ENCODE results near the gene LRGUK.
A peak's percentile ranks its signal among the peaks of the same experiment; 100 is the strongest.

LRGUK gene

DNA sequence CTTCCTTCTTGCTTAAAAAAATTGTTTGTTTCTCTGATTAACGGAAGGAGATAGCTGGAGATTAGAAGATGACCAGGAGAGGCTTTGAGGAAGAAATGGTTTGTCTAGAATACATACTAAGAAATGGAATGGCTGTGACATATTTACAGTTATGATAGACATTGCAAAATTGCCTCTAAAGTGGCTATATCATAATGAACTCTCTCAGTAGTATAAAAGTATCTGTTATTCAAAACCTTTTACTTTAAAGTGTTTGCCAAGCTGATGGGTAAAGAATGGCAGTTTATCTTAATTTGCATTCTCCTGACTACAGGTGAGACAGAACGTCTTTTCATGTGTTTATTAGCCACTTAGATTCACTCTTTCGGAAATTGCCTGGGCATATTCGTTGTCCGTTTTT is 28.7 kb downstream of the LRGUK start:
- H3K36me3 ChIP-seq (ENCODE audit: control insufficient read depth, insufficient read depth, low read length) = no peaks in the 10 kb centered on the region
- no peak overlapping the region for H3K4me3 ChIP-seq (ENCODE audit: low read depth, low read length)
- no peak overlapping the region for H3K27ac ChIP-seq (ENCODE audit: low read depth, low read length)
- H3K9ac ChIP-seq (ENCODE audit: low read length) = no peak overlapping the region
- no peaks in the 10 kb centered on the region for H3K9me3 ChIP-seq (ENCODE audit: control insufficient read depth, insufficient read depth, low read depth, low read length)
- H3K27me3 ChIP-seq (ENCODE audit: control insufficient read depth, insufficient read depth, low read length) = no peaks in the 10 kb centered on the region
- peaks cover 22% of the 10 kb centered on the region; the same call in 1 of the 2 replicates for H3K4me1 ChIP-seq (ENCODE audit: control insufficient read depth, insufficient read depth, low read length)

DNA sequence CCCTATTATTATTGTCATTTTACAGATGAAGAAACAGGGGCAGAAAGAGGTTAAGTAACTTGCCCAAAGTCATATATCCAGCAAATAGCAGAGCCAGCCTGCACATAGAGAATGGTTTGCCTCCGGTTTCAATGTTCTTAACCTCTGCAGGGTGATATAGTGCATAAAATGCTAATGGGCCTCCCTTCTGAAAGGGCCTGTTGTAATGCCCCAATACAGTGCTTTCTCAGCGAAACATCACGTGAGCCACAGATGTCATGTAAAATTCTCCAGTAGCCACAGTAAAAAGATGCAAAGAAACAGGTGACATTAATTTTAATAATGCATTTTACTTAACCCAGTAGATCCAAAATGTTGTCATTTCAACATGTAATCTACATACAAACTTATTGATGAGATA is 38.1 kb downstream of the LRGUK start:
- Histone ChIP-seq H3K27ac (ENCODE audit: low read depth, low read length) (no peak overlapping the region), H3K27me3 (ENCODE audit: control insufficient read depth, insufficient read depth, low read length) (no peaks in the 10 kb centered on the region), H3K4me1 (ENCODE audit: control insufficient read depth, insufficient read depth, low read length) (no peaks in the 10 kb centered on the region), H3K9ac (ENCODE audit: low read length) (no peak overlapping the region), H3K36me3 (ENCODE audit: control insufficient read depth, insufficient read depth, low read length) (no peaks in the 10 kb centered on the region), H3K9me3 (ENCODE audit: control insufficient read depth, insufficient read depth, low read depth, low read length) (no peaks in the 10 kb centered on the region), H3K4me3 (ENCODE audit: low read depth, low read length) (no peak overlapping the region)

DNA sequence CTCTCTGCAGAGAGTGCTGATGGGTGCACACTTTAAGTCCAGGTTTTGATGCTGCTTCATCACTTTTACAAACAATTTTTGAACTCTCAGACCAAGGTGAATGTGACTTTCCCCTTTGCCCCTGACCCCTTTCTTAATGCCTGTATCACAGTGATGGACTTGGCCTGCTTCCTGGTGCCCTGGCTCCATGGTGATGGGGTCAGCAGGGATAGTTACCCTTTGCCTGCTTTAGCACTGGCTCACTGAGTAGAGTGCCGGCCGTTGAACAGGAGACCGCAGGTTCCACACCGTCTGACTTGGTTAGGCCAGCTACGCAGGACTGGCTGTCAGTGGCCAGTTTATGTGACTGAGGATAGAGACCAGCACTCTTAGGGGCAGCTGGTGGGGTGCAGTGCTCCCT is 40.1 kb downstream of the LRGUK start:
- Histone ChIP-seq H3K9me3 (ENCODE audit: control insufficient read depth, insufficient read depth, low read depth, low read length) (no peaks in the 10 kb centered on the region), H3K4me3 (ENCODE audit: low read depth, low read length) (no peak overlapping the region), H3K4me1 (ENCODE audit: control insufficient read depth, insufficient read depth, low read length) (no peaks in the 10 kb centered on the region), H3K27me3 (ENCODE audit: control insufficient read depth, insufficient read depth, low read length) (no peaks in the 10 kb centered on the region), H3K27ac (ENCODE audit: low read depth, low read length) (no peak overlapping the region), H3K36me3 (ENCODE audit: control insufficient read depth, insufficient read depth, low read length) (no peaks in the 10 kb centered on the region), H3K9ac (ENCODE audit: low read length) (no peak overlapping the region)

DNA sequence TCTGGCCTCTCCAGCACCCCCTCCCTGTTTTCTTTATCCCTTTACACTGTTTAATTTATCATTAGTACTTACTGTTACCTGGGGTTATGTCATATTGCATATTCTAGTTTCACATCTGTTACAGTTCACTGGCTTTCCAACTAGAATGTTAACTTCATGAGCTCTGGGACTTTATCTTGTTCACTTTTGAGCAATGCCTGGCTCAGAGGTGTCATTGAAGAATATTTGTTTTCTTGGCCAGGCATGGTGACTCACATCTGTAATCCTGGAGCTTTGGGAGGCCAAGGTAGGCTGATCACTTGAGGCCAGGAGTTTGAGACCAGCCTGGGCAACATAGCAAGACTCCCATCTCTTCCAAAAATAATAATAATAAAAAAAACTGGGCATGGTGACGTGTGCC is 40.7 kb downstream of the LRGUK start:
- Histone ChIP-seq H3K9ac (ENCODE audit: low read length) (no peak overlapping the region), H3K9me3 (ENCODE audit: control insufficient read depth, insufficient read depth, low read depth, low read length) (no peaks in the 10 kb centered on the region), H3K27me3 (ENCODE audit: control insufficient read depth, insufficient read depth, low read length) (no peaks in the 10 kb centered on the region), H3K27ac (ENCODE audit: low read depth, low read length) (no peak overlapping the region), H3K4me3 (ENCODE audit: low read depth, low read length) (no peak overlapping the region), H3K36me3 (ENCODE audit: control insufficient read depth, insufficient read depth, low read length) (no peaks in the 10 kb centered on the region), H3K4me1 (ENCODE audit: control insufficient read depth, insufficient read depth, low read length) (no peaks in the 10 kb centered on the region)

DNA sequence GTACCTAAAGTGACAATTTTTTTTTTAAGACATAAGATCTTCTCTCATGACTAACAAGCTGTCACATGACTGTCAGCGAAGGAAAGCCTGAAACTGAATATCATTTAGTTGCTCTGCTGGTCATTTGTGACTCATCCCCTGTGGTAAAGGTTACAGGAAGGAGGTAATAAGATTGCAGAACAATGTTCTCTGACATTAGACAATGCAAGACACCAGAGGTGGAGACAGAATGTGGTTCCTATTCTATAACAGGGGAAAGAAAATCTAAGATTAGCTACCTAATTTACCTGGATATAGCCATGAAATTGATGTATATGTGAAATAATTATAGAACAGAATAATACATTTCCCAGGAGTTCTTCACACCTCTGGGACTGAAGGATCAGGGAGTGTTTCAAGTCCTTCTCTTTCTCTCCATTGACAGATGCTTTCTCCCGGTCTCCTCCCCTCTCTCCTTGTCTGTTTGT is 47.7 kb downstream of the LRGUK start:
- Histone ChIP-seq H3K36me3 (ENCODE audit: control insufficient read depth, insufficient read depth, low read length) (no peaks in the 10 kb centered on the region), H3K4me1 (ENCODE audit: control insufficient read depth, insufficient read depth, low read length) (0 out of 2 replicates have a peak, but pooled peaks cover 2% of the 10 kb centered on the region), H3K27me3 (ENCODE audit: control insufficient read depth, insufficient read depth, low read length) (no peaks in the 10 kb centered on the region), H3K4me3 (ENCODE audit: low read depth, low read length) (no peak overlapping the region), H3K9me3 (ENCODE audit: control insufficient read depth, insufficient read depth, low read depth, low read length) (no peaks in the 10 kb centered on the region), H3K27ac (ENCODE audit: low read depth, low read length) (no peak overlapping the region), H3K9ac (ENCODE audit: low read length) (no peak overlapping the region)

DNA sequence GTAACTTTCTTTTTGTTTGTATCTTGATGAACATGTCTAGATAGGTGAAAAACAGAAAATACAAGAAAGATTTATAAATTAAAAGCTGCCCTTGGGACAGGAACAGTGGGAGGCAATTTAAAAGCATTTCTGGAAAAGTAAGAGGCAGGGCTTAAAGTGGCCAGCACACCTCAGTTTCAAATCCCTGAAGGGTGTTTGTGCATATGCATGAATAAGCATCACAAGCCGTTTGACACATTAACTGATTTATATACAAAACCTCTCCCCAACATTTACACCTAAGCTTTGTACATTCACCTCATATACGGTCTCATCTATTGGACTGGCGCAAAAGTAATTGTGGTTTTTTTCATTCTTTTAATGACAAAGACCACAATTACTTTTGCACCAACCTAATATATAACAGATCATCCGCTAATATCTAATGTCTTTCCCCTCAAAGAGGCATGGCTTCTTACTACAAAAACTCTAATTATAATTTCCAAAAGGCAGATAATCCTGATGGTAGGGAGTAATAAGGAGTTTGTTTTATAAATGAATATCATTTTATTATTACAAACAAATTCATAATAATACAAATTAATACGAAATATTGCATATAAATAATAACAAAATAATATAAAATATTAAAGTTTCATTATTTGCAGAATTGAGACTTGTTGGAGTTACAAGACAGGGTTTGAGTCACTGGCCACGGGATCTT is 48.3 kb downstream of the LRGUK start:
- H3K9me3 ChIP-seq (ENCODE audit: control insufficient read depth, insufficient read depth, low read depth, low read length) = no peaks in the 10 kb centered on the region
- H3K36me3 ChIP-seq (ENCODE audit: control insufficient read depth, insufficient read depth, low read length) = no peaks in the 10 kb centered on the region
- no peak overlapping the region for H3K4me3 ChIP-seq (ENCODE audit: low read depth, low read length)
- H3K27me3 ChIP-seq (ENCODE audit: control insufficient read depth, insufficient read depth, low read length) = no peaks in the 10 kb centered on the region
- H3K4me1 ChIP-seq (ENCODE audit: control insufficient read depth, insufficient read depth, low read length) = 0 out of 2 replicates have a peak, but pooled peaks cover 2% of the 10 kb centered on the region
- no peak overlapping the region for H3K27ac ChIP-seq (ENCODE audit: low read depth, low read length)
- H3K9ac ChIP-seq (ENCODE audit: low read length) = no peak overlapping the region

DNA sequence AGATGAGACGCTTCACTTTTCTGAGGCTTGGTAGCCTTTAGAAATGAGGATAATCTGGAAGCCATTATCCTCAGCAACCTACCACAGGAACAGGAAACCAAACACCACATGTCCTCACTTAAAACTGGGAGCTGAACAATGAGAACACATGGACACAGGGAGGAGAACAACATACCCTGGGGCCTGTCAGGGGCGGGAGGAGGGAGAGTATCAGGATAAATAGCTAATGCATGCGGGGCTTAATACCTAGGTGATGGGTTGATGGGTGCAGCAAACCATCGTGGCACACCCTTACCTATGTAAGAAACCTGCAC is 48.9 kb downstream of the LRGUK start:
- H3K36me3 ChIP-seq (ENCODE audit: control insufficient read depth, insufficient read depth, low read length) = no peaks in the 10 kb centered on the region
- H3K27me3 ChIP-seq (ENCODE audit: control insufficient read depth, insufficient read depth, low read length) = no peaks in the 10 kb centered on the region
- H3K4me3 ChIP-seq (ENCODE audit: low read depth, low read length) = no peak overlapping the region
- no peak overlapping the region for H3K27ac ChIP-seq (ENCODE audit: low read depth, low read length)
- H3K9ac ChIP-seq (ENCODE audit: low read length) = peak overlapping the region; percentile 8
- H3K9me3 ChIP-seq (ENCODE audit: control insufficient read depth, insufficient read depth, low read depth, low read length) = no peaks in the 10 kb centered on the region
- H3K4me1 ChIP-seq (ENCODE audit: control insufficient read depth, insufficient read depth, low read length) = 0 out of 2 replicates have a peak, but pooled peaks cover 2% of the 10 kb centered on the region

DNA sequence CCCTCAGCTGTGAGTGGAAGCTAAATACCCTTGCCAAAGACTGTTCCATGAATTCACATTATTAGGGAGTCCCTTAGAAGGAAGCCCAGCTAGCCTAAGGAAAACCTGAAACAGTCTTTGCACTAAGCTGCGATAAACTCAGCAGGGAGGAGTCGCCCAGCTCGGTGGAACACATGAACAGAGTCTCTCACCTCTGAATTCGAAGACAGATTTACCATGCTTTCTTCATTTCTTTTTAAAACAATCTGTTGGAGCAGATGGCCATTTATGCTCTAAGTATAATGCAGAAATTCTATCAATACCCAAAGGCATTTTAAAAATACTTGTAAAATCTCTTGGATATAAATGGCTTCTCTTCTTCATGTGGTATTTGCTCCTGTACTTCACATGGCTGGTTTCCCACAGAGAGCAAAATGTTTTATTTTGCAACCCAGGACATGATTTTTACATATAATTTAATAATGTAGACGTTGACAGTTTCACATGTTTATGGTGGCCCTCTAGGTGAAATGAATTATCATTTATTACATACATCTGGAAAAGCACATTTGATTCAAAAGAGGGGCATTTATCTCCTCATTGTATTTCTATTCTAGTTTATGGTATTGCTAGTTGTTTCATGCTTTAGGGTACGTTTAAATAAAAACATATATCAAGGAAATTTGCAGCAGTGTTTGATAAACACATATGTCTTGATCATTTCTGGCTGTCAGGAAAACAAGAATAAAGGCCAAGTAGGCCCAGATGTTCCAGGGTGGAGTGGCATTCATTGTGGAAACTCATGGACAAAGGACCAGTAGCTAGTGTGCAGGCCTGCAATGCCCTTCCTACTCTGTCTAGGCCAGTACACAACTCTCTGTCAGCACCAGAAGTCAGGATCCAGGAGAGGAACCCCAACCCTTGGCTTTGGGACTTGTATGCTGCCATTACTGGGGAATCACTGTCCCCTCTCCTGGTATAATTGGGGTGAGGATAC is 52.2 kb downstream of the LRGUK start:
- no peak overlapping the region for H3K9ac ChIP-seq (ENCODE audit: low read length)
- no peak overlapping the region for H3K4me3 ChIP-seq (ENCODE audit: low read depth, low read length)
- no peaks in the 10 kb centered on the region for H3K27me3 ChIP-seq (ENCODE audit: control insufficient read depth, insufficient read depth, low read length)
- H3K9me3 ChIP-seq (ENCODE audit: control insufficient read depth, insufficient read depth, low read depth, low read length) = no peaks in the 10 kb centered on the region
- no peaks in the 10 kb centered on the region for H3K36me3 ChIP-seq (ENCODE audit: control insufficient read depth, insufficient read depth, low read length)
- H3K4me1 ChIP-seq (ENCODE audit: control insufficient read depth, insufficient read depth, low read length) = 0 out of 2 replicates have a peak, but pooled peaks cover 2% of the 10 kb centered on the region
- no peak overlapping the region for H3K27ac ChIP-seq (ENCODE audit: low read depth, low read length)

DNA sequence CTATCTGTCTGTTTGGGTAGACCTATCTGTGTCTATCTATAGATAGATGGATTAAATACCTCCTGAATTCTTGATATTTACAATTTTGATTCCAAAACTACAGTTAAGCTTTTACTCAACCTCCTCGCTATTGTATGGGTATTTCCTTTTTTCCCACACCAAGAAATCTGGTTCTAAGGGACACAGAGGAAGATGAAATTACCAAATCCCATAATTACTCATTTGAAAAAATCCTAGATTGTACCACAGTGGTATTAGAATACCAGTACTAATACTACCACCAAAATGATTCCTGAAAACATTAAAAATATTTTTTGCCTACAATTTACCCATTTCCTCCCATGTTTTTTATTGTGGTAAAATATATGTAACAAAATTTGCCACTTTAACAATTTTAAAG is 53.2 kb downstream of the LRGUK start:
- H3K9ac ChIP-seq (ENCODE audit: low read length) = no peak overlapping the region
- H3K27ac ChIP-seq (ENCODE audit: low read depth, low read length) = no peak overlapping the region
- no peaks in the 10 kb centered on the region for H3K9me3 ChIP-seq (ENCODE audit: control insufficient read depth, insufficient read depth, low read depth, low read length)
- 0 out of 2 replicates have a peak, but pooled peaks cover 2% of the 10 kb centered on the region for H3K4me1 ChIP-seq (ENCODE audit: control insufficient read depth, insufficient read depth, low read length)
- H3K27me3 ChIP-seq (ENCODE audit: control insufficient read depth, insufficient read depth, low read length) = no peaks in the 10 kb centered on the region
- H3K36me3 ChIP-seq (ENCODE audit: control insufficient read depth, insufficient read depth, low read length) = no peaks in the 10 kb centered on the region
- H3K4me3 ChIP-seq (ENCODE audit: low read depth, low read length) = no peak overlapping the region

DNA sequence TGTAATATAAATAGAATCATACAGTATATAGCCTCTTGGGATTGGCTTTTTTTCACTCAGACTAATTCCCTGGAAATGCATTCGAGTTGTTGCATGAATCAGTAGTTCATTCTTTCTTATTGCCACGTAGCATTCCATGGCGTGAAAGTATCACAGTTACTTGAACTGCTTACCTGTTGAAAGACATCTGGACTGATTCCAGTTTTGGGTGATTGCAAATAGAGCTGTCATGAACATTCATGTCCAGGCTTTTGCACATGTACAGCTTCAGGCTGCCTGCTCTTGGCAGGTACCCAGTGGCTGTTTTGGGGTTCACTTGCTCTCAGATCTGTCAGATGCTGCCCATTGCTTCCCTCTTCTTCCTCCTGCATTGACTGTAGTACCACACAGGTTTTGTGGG is 54.9 kb downstream of the LRGUK start:
- H3K9ac ChIP-seq (ENCODE audit: low read length) = no peak overlapping the region
- no peaks in the 10 kb centered on the region for H3K36me3 ChIP-seq (ENCODE audit: control insufficient read depth, insufficient read depth, low read length)
- no peak overlapping the region for H3K27ac ChIP-seq (ENCODE audit: low read depth, low read length)
- H3K27me3 ChIP-seq (ENCODE audit: control insufficient read depth, insufficient read depth, low read length) = no peaks in the 10 kb centered on the region
- H3K9me3 ChIP-seq (ENCODE audit: control insufficient read depth, insufficient read depth, low read depth, low read length) = no peaks in the 10 kb centered on the region
- H3K4me1 ChIP-seq (ENCODE audit: control insufficient read depth, insufficient read depth, low read length) = no peaks in the 10 kb centered on the region
- no peak overlapping the region for H3K4me3 ChIP-seq (ENCODE audit: low read depth, low read length)

DNA sequence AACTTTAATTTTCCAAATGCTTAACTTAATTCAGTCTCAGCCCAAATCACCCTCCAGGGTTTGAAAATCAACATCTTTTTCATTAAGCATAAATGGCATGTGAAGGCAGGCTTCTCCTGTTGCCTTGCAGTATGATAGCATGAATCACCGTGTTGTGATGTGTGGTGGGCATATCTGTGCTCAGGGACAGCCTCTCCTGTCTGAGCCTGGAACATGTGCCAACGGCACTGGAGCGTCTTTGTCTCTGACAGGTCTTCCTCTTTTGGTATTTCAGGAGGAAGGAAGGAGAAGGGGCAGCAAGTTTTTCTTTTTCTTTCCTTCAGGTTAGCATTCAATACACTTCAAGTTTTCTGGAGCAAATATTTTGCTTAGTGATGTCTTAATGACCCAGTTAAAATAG is 57.6 kb downstream of the LRGUK start:
- no peaks in the 10 kb centered on the region for H3K27me3 ChIP-seq (ENCODE audit: control insufficient read depth, insufficient read depth, low read length)
- no peak overlapping the region for H3K27ac ChIP-seq (ENCODE audit: low read depth, low read length)
- H3K9me3 ChIP-seq (ENCODE audit: control insufficient read depth, insufficient read depth, low read depth, low read length) = no peaks in the 10 kb centered on the region
- no peak overlapping the region for H3K9ac ChIP-seq (ENCODE audit: low read length)
- no peak overlapping the region for H3K4me3 ChIP-seq (ENCODE audit: low read depth, low read length)
- peaks cover 11% of the 10 kb centered on the region; the same call in 1 of the 2 replicates for H3K4me1 ChIP-seq (ENCODE audit: control insufficient read depth, insufficient read depth, low read length)
- H3K36me3 ChIP-seq (ENCODE audit: control insufficient read depth, insufficient read depth, low read length) = no peaks in the 10 kb centered on the region

All from HUES6 (cell line).